Measurements from ENCODE around the gene SIM1.

SIM1 gene

GRCh38 chr6:100372326-100373091 lies 92.2 kb downstream of the SIM1 start:
- TF ChIP-seq EP300 (IDR thresholded peaks at IDR 0.05; ENCODE audit: borderline replicate concordance) = no peak
- no peak for TF ChIP-seq YY1 (IDR thresholded peaks at IDR 0.05; ENCODE audit: low read depth)
- no peak for TF ChIP-seq TAF1 (IDR thresholded peaks at IDR 0.05; ENCODE audit: low read depth)
- TF ChIP-seq TEAD4 (IDR thresholded peaks at IDR 0.05) = no peak
- no peak for TF ChIP-seq RAD21 (IDR thresholded peaks at IDR 0.05; ENCODE audit: low read depth)
- TF ChIP-seq FOXM1 (IDR thresholded peaks at IDR 0.05; ENCODE audit: borderline replicate concordance, low read depth) = no peak
- TF ChIP-seq NFIC (IDR thresholded peaks at IDR 0.05) = no peak
- TF ChIP-seq EGR1 (IDR thresholded peaks at IDR 0.05) = no peak
- TF ChIP-seq ZBTB7A (IDR thresholded peaks at IDR 0.05; ENCODE audit: low read depth) = no peak
- TF ChIP-seq CEBPB (IDR thresholded peaks at IDR 0.05) = no peak
- TF ChIP-seq CREB1 (IDR thresholded peaks at IDR 0.05; ENCODE audit: low read depth) = no peak
- TF ChIP-seq, protein P1, sequence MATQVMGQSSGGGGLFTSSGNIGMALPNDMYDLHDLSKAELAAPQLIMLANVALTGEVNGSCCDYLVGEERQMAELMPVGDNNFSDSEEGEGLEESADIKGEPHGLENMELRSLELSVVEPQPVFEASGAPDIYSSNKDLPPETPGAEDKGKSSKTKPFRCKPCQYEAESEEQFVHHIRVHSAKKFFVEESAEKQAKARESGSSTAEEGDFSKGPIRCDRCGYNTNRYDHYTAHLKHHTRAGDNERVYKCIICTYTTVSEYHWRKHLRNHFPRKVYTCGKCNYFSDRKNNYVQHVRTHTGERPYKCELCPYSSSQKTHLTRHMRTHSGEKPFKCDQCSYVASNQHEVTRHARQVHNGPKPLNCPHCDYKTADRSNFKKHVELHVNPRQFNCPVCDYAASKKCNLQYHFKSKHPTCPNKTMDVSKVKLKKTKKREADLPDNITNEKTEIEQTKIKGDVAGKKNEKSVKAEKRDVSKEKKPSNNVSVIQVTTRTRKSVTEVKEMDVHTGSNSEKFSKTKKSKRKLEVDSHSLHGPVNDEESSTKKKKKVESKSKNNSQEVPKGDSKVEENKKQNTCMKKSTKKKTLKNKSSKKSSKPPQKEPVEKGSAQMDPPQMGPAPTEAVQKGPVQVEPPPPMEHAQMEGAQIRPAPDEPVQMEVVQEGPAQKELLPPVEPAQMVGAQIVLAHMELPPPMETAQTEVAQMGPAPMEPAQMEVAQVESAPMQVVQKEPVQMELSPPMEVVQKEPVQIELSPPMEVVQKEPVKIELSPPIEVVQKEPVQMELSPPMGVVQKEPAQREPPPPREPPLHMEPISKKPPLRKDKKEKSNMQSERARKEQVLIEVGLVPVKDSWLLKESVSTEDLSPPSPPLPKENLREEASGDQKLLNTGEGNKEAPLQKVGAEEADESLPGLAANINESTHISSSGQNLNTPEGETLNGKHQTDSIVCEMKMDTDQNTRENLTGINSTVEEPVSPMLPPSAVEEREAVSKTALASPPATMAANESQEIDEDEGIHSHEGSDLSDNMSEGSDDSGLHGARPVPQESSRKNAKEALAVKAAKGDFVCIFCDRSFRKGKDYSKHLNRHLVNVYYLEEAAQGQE (IDR thresholded peaks at IDR 0.05; ENCODE audit: low read depth) = no peak
- TF ChIP-seq, protein P2, sequence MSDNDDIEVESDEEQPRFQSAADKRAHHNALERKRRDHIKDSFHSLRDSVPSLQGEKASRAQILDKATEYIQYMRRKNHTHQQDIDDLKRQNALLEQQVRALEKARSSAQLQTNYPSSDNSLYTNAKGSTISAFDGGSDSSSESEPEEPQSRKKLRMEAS (IDR thresholded peaks at IDR 0.05) = no peak

- TF ChIP-seq NFIC (IDR thresholded peaks at IDR 0.05) = no peak
- TF ChIP-seq TCF12 (IDR thresholded peaks at IDR 0.05; ENCODE audit: low read depth) = no peak
- no peak for TF ChIP-seq FOXM1 (IDR thresholded peaks at IDR 0.05; ENCODE audit: borderline replicate concordance, low read depth)
- TF ChIP-seq RAD21 (IDR thresholded peaks at IDR 0.05; ENCODE audit: low read depth) = no peak
- TF ChIP-seq EGR1 (IDR thresholded peaks at IDR 0.05) = no peak
- TF ChIP-seq YY1 (IDR thresholded peaks at IDR 0.05; ENCODE audit: low read depth) = no peak
- TF ChIP-seq, protein P1 (IDR thresholded peaks at IDR 0.05; ENCODE audit: low read depth) = no peak
- no peak for TF ChIP-seq ZBTB7A (IDR thresholded peaks at IDR 0.05; ENCODE audit: low read depth)
- no peak for TF ChIP-seq TAF1 (IDR thresholded peaks at IDR 0.05; ENCODE audit: low read depth)
- no peak for TF ChIP-seq TEAD4 (IDR thresholded peaks at IDR 0.05)
- TF ChIP-seq CREB1 (IDR thresholded peaks at IDR 0.05; ENCODE audit: low read depth) = no peak
- TF ChIP-seq, protein P2 (IDR thresholded peaks at IDR 0.05) = no peak
- TF ChIP-seq CEBPB (IDR thresholded peaks at IDR 0.05) = no peak
- TF ChIP-seq, protein P3, sequence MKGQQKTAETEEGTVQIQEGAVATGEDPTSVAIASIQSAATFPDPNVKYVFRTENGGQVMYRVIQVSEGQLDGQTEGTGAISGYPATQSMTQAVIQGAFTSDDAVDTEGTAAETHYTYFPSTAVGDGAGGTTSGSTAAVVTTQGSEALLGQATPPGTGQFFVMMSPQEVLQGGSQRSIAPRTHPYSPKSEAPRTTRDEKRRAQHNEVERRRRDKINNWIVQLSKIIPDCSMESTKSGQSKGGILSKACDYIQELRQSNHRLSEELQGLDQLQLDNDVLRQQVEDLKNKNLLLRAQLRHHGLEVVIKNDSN (IDR thresholded peaks at IDR 0.05) = no peak
Measured at GRCh38 chr6:100371591-100371990, 93.1 kb downstream of the SIM1 start.

DNA sequence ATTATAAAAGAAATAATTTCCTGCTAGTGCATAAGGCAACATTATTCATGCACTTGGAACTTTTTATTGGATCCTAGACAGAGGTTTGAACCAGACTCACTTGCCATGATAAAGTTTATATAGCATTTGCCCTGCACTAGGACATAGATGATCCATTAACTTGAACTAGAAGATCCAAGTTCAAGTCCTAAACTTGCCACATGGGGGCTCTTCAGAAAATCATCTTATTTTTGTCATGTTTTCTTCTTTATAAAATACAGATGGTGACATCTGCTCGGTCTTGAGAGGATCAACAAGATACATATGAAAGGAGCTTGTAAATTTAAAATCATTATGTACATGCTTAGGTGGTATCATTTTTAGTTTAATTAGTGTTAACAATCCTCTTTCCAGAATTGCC lies 94.5 kb downstream of the SIM1 start:
- TF ChIP-seq TAF1 (IDR thresholded peaks at IDR 0.05; ENCODE audit: low read depth) = no peak
- TF ChIP-seq, protein P3 (IDR thresholded peaks at IDR 0.05) = no peak
- TF ChIP-seq EGR1 (IDR thresholded peaks at IDR 0.05) = no peak
- TF ChIP-seq CREB1 (IDR thresholded peaks at IDR 0.05; ENCODE audit: low read depth) = no peak
- TF ChIP-seq NFIC (IDR thresholded peaks at IDR 0.05) = no peak
- TF ChIP-seq, protein P2 (IDR thresholded peaks at IDR 0.05) = no peak

DNA sequence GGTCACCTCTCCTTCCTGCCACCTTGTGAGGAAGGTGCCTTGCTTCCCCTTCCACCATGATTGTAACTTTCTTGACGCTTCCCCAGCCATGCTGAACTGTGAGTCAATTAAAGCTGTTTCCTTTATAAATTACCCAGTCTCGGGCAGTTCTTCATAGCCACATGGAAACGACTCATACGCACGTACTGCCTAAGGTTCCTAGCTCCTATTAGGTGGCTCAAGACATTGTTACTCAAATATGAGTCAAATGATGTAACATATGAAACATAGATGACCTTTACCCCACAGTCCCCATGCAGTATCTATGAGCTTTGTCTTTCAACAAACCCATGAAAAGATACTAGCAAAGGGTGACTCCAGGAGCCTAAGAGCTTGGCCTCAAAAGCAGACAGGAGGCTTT lies 98.3 kb downstream of the SIM1 start:
- TF ChIP-seq TAF1 (IDR thresholded peaks at IDR 0.05; ENCODE audit: low read depth) = no peak
- TF ChIP-seq, protein P3 (IDR thresholded peaks at IDR 0.05) = no peak

- TF ChIP-seq NFIC (IDR thresholded peaks at IDR 0.05) = no peak
- TF ChIP-seq FOXM1 (IDR thresholded peaks at IDR 0.05; ENCODE audit: borderline replicate concordance, low read depth) = no peak
- no peak for TF ChIP-seq TCF12 (IDR thresholded peaks at IDR 0.05; ENCODE audit: low read depth)
Measured at GRCh38 chr6:100363651-100364050, 101.1 kb downstream of the SIM1 start.
